SK-N-SH (cell line): ENCODE results near the gene VRK2. TPM values are rescaled to one million over a fixed set of nuclear protein-coding genes. Genes with fewer than 3 reads are reported as not detected.

ENCODE experiments used
- CTCF ChIA-PET: fragments of 300-600, 350-600 bp; formaldehyde crosslinking; extraction: SDS; loops from one replicate; lab custom pipeline; 2021; lab: Yijun Ruan, JAX
- POLR2A ChIA-PET: fragments of 350-600 bp; sonication (Branson Sonifier 250); formaldehyde crosslinking; extraction: SDS; loops from one replicate; lab custom pipeline; 2020; ENCODE audit warnings: antibody characterized with exemption, inconsistent platforms; lab: Yijun Ruan, JAX
- DNase-seq: peaks from one replicate; pipeline ENCODE4 v3.0.0; 2012
- H2AFZ ChIP-seq: fragments of 200-600 bp; sonication (generic); 2 replicates; pipeline ENCODE4 v1.8.1; 2016; ENCODE audit warnings: antibody characterized with exemption, mild to moderate bottlenecking, low read depth
- H3F3A ChIP-seq: fragments of 200-600 bp; sonication (generic); replicated peaks from 2 replicates; pipeline ENCODE3; 2016; ENCODE audit warnings: antibody characterized with exemption, mild to moderate bottlenecking; ENCODE audit not compliant: insufficient read depth
- H3K27ac ChIP-seq, 2 experiments: fragments of 200-500 bp in 1 of 2; fragments of 200-600 bp in 1 of 2; sonication (Bioruptor generic) in 1 of 2; sonication (generic), shearing (Covaris generic) in 1 of 2; 2 replicates each; pipeline versions ENCODE4 v1.5.1 to v1.6.1; 2014 to 2016; ENCODE audit warnings: low read depth in 2 of 2, inconsistent platforms in 1 of 2, low read length in 1 of 2, mild to moderate bottlenecking in 1 of 2, mixed read lengths in 1 of 2
- H3K27me3 ChIP-seq: fragments of 200-600 bp; sonication (generic), shearing (Covaris generic); 2 replicates; pipeline ENCODE4 v1.6.1; 2016; ENCODE audit warnings: mixed run types; ENCODE audit not compliant: insufficient read depth
- H3K36me3 ChIP-seq, 2 experiments: fragments of 200-500 bp in 1 of 2; fragments of 200-600 bp in 1 of 2; sonication (Bioruptor generic) in 1 of 2; sonication (generic) in 1 of 2; replicated peaks in 1 of 2; 2 replicates each; pipeline versions ENCODE3 to v1.5.1; 2014 to 2016; ENCODE audit warnings: low read length in 1 of 2, mild to moderate bottlenecking in 1 of 2; ENCODE audit not compliant: insufficient read depth in 2 of 2, control insufficient read depth in 1 of 2
- H3K4me1 ChIP-seq, 2 experiments: fragments of 200-500 bp in 1 of 2; fragments of 200-600 bp in 1 of 2; sonication (Bioruptor generic) in 1 of 2; sonication (generic), shearing (Covaris generic) in 1 of 2; 2 replicates each; pipeline versions ENCODE4 v1.5.1 to v1.6.1; 2014 to 2016; ENCODE audit warnings: low read depth in 1 of 2, low read length in 1 of 2, mixed run types in 1 of 2; ENCODE audit not compliant: insufficient read depth in 2 of 2, control insufficient read depth in 1 of 2
- H3K4me2 ChIP-seq: fragments of 200-600 bp; sonication (generic), shearing (Covaris generic); 2 replicates; pipeline ENCODE4 v1.6.1; 2017; ENCODE audit warnings: mixed run types
- H3K4me3 ChIP-seq, 2 experiments: fragments of 200-500 bp in 1 of 2; fragments of 200-600 bp in 1 of 2; sonication (Bioruptor generic) in 1 of 2; sonication (generic), shearing (Covaris generic) in 1 of 2; 2 replicates each; pipeline versions ENCODE4 v1.5.1 to v1.8.1; 2014 to 2016; ENCODE audit warnings: low read depth in 2 of 2, inconsistent platforms in 1 of 2, low read length in 1 of 2, mild to moderate bottlenecking in 1 of 2, mixed read lengths in 1 of 2, moderate library complexity in 1 of 2
- H3K79me2 ChIP-seq: fragments of 200-600 bp; sonication (generic); 2 replicates; pipeline ENCODE4 v1.8.1; 2017; ENCODE audit warnings: mild to moderate bottlenecking; ENCODE audit not compliant: insufficient read depth
- H3K9ac ChIP-seq: fragments of 200-600 bp; sonication (generic); 2 replicates; pipeline ENCODE4 v1.6.1; 2017; ENCODE audit warnings: mixed run types
- H3K9me2 ChIP-seq: fragments of 200-600 bp; sonication (generic); 2 replicates; pipeline ENCODE4 v1.6.1; 2017; ENCODE audit warnings: mixed run types
- H3K9me3 ChIP-seq: fragments of 200-600 bp; sonication (generic); 2 replicates; pipeline ENCODE4 v1.6.1; 2017; ENCODE audit warnings: mixed run types, mild to moderate bottlenecking, moderate library complexity
- H4K20me1 ChIP-seq: fragments of 200-600 bp; sonication (generic); 2 replicates; pipeline ENCODE4 v1.6.1; 2017; ENCODE audit warnings: mild to moderate bottlenecking, mixed run types; ENCODE audit not compliant: insufficient read depth
- CTCF ChIP-seq: fragments of 200-600 bp; sonication (generic); IDR thresholded peaks from 2 replicates; pipeline ENCODE4 v1.6.1; 2017; ENCODE audit warnings: antibody characterized with exemption, mild to moderate bottlenecking, moderate library complexity
- ELF1 ChIP-seq: IDR thresholded peaks from 2 replicates; pipeline ENCODE4 v1.4.0; 2012
- EP300 ChIP-seq, 2 experiments: IDR thresholded peaks; 2 replicates each; pipeline versions ENCODE4 v1.4.0 to v1.6.1; 2012; ENCODE audit warnings: borderline replicate concordance in 1 of 2, low read depth in 1 of 2, low read length in 1 of 2
- EZH2phosphoT487 ChIP-seq: fragments of 200-600 bp; sonication (generic); IDR thresholded peaks from 2 replicates; pipeline ENCODE4 v1.6.1; 2017; ENCODE audit warnings: low read depth, mixed run types, mild to moderate bottlenecking, antibody characterized with exemption, moderate library complexity, borderline replicate concordance
- FOXJ3 ChIP-seq: sonication (generic); formaldehyde crosslinking; IDR thresholded peaks from 2 replicates; pipeline ENCODE4 v1.5.1; 2020; ENCODE audit warnings: mild to moderate bottlenecking, missing genetic modification reagents
- GATA2 ChIP-seq: sonication (generic); formaldehyde crosslinking; IDR thresholded peaks from 2 replicates; pipeline ENCODE4 v1.5.0; 2020; ENCODE audit warnings: mild to moderate bottlenecking, missing genetic modification reagents
- JUND ChIP-seq: IDR thresholded peaks from 2 replicates; pipeline ENCODE4 v1.4.0; 2012
- MXI1 ChIP-seq: IDR thresholded peaks from 2 replicates; pipeline ENCODE4 v1.6.1; 2012; ENCODE audit warnings: mild to moderate bottlenecking, low read depth, low read length, improper control_type of control experiment
- NRF1 ChIP-seq: IDR thresholded peaks from 2 replicates; pipeline ENCODE4 v1.6.1; 2012; ENCODE audit warnings: low read depth, mild to moderate bottlenecking, low read length
- RAD21 ChIP-seq: IDR thresholded peaks from 2 replicates; pipeline ENCODE4 v1.6.1; 2012; ENCODE audit warnings: mild to moderate bottlenecking, low read length
- RCOR1 ChIP-seq: fragments of 150-350 bp; IDR thresholded peaks from 2 replicates; pipeline ENCODE4 v1.6.1; 2017; ENCODE audit warnings: antibody characterized with exemption, low read length
- RFX5 ChIP-seq: IDR thresholded peaks from 2 replicates; pipeline ENCODE4 v1.6.1; 2012; ENCODE audit warnings: mild to moderate bottlenecking, improper control_type of control experiment, low read length
- RXRA ChIP-seq: IDR thresholded peaks from 2 replicates; pipeline ENCODE4 v1.4.0; 2012; ENCODE audit warnings: low read depth, mild to moderate bottlenecking, borderline replicate concordance
- TAF1 ChIP-seq: IDR thresholded peaks from 2 replicates; pipeline ENCODE4 v1.6.1; 2012; ENCODE audit warnings: low read depth, mild to moderate bottlenecking, low read length, moderate library complexity, borderline replicate concordance
- TCF12 ChIP-seq: IDR thresholded peaks from 2 replicates; pipeline ENCODE4 v1.4.0; 2012
- TEAD4 ChIP-seq: IDR thresholded peaks from 2 replicates; pipeline ENCODE4 v1.4.0; 2012; ENCODE audit warnings: mild to moderate bottlenecking, borderline replicate concordance; ENCODE audit not compliant: insufficient read depth
- ZBTB33 ChIP-seq: IDR thresholded peaks from 2 replicates; pipeline ENCODE4 v1.4.0; 2012; ENCODE audit warnings: low read depth, borderline replicate concordance
- WGBS: methylation state at CpG from one replicate; pipeline ENCODE4 v1.1.6; 2017; ENCODE audit warnings: low lambda C conversion rate; 5-methylcytosine and 5-hydroxymethylcytosine counted together
- polyA plus RNA-seq, 3 experiments: library from polyadenylated mRNA; depleted of rRNA; stranded (reverse); fragments of >200 nt; gene quantifications; 2 replicates each; pipeline ENCODE4 v1.2.3, GENCODE V29; 2012

VRK2 gene
- polyA plus RNA-seq, 1 of the 3 experiments (the other 2 are of a cell fraction): not detected

- Histone ChIP-seq H4K20me1 (no peaks in the 10 kb centered on the region), H3K9ac (no peak overlapping the region), H3K79me2 (no peaks in the 10 kb centered on the region), H3K27me3 (no peaks in the 10 kb centered on the region), H3K9me3 (no peaks in the 10 kb centered on the region), H3F3A (no peaks in the 10 kb centered on the region), H2AFZ (no peak overlapping the region), H3K4me1 (no peaks in the 10 kb centered on the region), H3K4me3 (no peak overlapping the region), H3K27ac (no peak overlapping the region), H3K4me2 (no peak overlapping the region), H3K36me3 (no peaks in the 10 kb centered on the region), H3K9me2 (no peaks in the 10 kb centered on the region)
- 70% methylated on average over 3 of the region's 3 CpGs for WGBS
- CTCF ChIA-PET: no interaction called here
- DNase-seq: no peak
- TF ChIP-seq CTCF: no peak
- no peak for TF ChIP-seq ELF1
- no peak for TF ChIP-seq GATA2 (CRISPR knock-in tag)
- no peak for TF ChIP-seq RCOR1
- TF ChIP-seq JUND: no peak
- no peak for TF ChIP-seq TAF1
- TF ChIP-seq RFX5: no peak
- no peak for TF ChIP-seq TEAD4
- no peak for TF ChIP-seq RAD21
- no peak for TF ChIP-seq EP300 (IDR thresholded peaks at IDR 0.05; ENCODE audit: borderline replicate concordance in 1 of 2, low read depth in 1 of 2, low read length in 1 of 2)
- TF ChIP-seq RXRA: no peak
- POLR2A ChIA-PET: no interaction called here
These were observed 27.1 kb downstream of the VRK2 start for GRCh38 chr2:58073751-58074150.

GRCh38 chr2:58081000-58081399 lies 34.4 kb downstream of the VRK2 start:
- H3K27me3 ChIP-seq: no peaks in the 10 kb centered on the region
- TF ChIP-seq TCF12 (no peak), MXI1 (no peak), EZH2phosphoT487 (no peak), ZBTB33 (no peak), NRF1 (no peak), FOXJ3 (no peak)
- H3K36me3 ChIP-seq: no peaks in the 10 kb centered on the region
- no peaks in the 10 kb centered on the region for H4K20me1 ChIP-seq
- H3K4me3 ChIP-seq: no peak overlapping the region
- no peaks in the 10 kb centered on the region for H3K9me3 ChIP-seq
- no peak for DNase-seq
- H3K4me2 ChIP-seq: no peak overlapping the region
- no peak overlapping the region for H3K27ac ChIP-seq
- ChIA-PET POLR2A (no interaction called here), CTCF (no interaction called here)
- H3K79me2 ChIP-seq: no peaks in the 10 kb centered on the region
- H3F3A ChIP-seq: no peaks in the 10 kb centered on the region
- H3K9ac ChIP-seq: no peak overlapping the region
- no peaks in the 10 kb centered on the region for H3K9me2 ChIP-seq
- H3K4me1 ChIP-seq: no peaks in the 10 kb centered on the region; a peak in 1 of 4 replicates
- H2AFZ ChIP-seq: no peak overlapping the region
